ENCODE results near the gene MBD3L1. TPM values are rescaled to one million over a fixed set of nuclear protein-coding genes. Genes with fewer than 3 reads are reported as not detected.

Gene MBD3L1
- total and polyA plus RNA-seq, 9 of the 15 experiments (the other 6 are each of a cell fraction or from before 2014, with no cell fraction given): not detected

GRCh38 chr19:8884416-8884815 lies 52.2 kb downstream of the MBD3L1 start:
- FAIRE-seq (no peak), ATAC-seq (no peak), DNase-seq (ENCODE audit: extremely low read depth in 1 of 4, low spot score in 3 of 4) (no peak)
- no TSS peak for BruUV-seq (replicated peaks)
- Histone ChIP-seq H3K9me1 (ENCODE audit: control insufficient read depth, insufficient read depth, low read length) (no peaks in the 10 kb centered on the region), H3K4me1 (replicated peaks in 1 of 2; ENCODE audit: control insufficient read depth in 2 of 2, insufficient read depth in 2 of 2, low read length in 2 of 2) (no peaks in the 10 kb centered on the region), H2AFZ (ENCODE audit: low read depth, low read length) (no peak overlapping the region), H3K9ac (ENCODE audit: insufficient read depth in 1 of 2, low read depth in 2 of 2, low read length in 2 of 2) (no peak overlapping the region), H3K4me2 (ENCODE audit: insufficient read depth, low read length) (no peak overlapping the region), H3K27me3 (ENCODE audit: control insufficient read depth in 2 of 2, insufficient read depth in 2 of 2, low read length in 2 of 2) (no peaks in the 10 kb centered on the region), H3K79me2 (ENCODE audit: control insufficient read depth, insufficient read depth, low read length) (no peaks in the 10 kb centered on the region), H3K36me3 (ENCODE audit: control insufficient read depth, insufficient read depth, low read length) (no peaks in the 10 kb centered on the region), H3K4me3 (no peak overlapping the region), H3K9me3 (replicated peaks; ENCODE audit: control insufficient read depth, insufficient read depth, low read depth, low read length) (no peaks in the 10 kb centered on the region), H3K27ac (ENCODE audit: extremely low read depth, low read depth, low read length) (no peak overlapping the region), H4K20me1 (replicated peaks; ENCODE audit: control insufficient read depth, insufficient read depth, low read length) (no peaks in the 10 kb centered on the region)
- TF ChIP-seq, protein P1, sequence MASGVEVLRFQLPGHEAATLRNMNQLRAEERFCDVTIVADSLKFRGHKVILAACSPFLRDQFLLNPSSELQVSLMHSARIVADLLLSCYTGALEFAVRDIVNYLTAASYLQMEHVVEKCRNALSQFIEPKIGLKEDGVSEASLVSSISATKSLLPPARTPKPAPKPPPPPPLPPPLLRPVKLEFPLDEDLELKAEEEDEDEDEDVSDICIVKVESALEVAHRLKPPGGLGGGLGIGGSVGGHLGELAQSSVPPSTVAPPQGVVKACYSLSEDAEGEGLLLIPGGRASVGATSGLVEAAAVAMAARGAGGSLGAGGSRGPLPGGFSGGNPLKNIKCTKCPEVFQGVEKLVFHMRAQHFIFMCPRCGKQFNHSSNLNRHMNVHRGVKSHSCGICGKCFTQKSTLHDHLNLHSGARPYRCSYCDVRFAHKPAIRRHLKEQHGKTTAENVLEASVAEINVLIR (CRISPR knock-in tag; IDR thresholded peaks at IDR 0.05): no peak
- no peak for TF ChIP-seq ZNF512 (tag; IDR thresholded peaks at IDR 0.05)
- TF ChIP-seq, protein P2, sequence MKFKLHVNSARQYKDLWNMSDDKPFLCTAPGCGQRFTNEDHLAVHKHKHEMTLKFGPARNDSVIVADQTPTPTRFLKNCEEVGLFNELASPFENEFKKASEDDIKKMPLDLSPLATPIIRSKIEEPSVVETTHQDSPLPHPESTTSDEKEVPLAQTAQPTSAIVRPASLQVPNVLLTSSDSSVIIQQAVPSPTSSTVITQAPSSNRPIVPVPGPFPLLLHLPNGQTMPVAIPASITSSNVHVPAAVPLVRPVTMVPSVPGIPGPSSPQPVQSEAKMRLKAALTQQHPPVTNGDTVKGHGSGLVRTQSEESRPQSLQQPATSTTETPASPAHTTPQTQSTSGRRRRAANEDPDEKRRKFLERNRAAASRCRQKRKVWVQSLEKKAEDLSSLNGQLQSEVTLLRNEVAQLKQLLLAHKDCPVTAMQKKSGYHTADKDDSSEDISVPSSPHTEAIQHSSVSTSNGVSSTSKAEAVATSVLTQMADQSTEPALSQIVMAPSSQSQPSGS (CRISPR knock-in tag; IDR thresholded peaks at IDR 0.05): no peak
- TF ChIP-seq ATF1 (CRISPR knock-in tag; IDR thresholded peaks at IDR 0.05): no peak
- no peak for TF ChIP-seq ATF1 (tag; IDR thresholded peaks at IDR 0.05)
- no peak for TF ChIP-seq HEY1 (CRISPR knock-in tag; IDR thresholded peaks at IDR 0.05; ENCODE audit: borderline replicate concordance)
- TF ChIP-seq ARID2 (IDR thresholded peaks at IDR 0.05): no peak
- no peak for TF ChIP-seq SAP30 (IDR thresholded peaks at IDR 0.05; ENCODE audit: borderline replicate concordance, insufficient read depth, low read depth, low read length, poor library complexity, severe bottlenecking)
- TF ChIP-seq ILF3 (IDR thresholded peaks at IDR 0.05; ENCODE audit: borderline replicate concordance): no peak
- TF ChIP-seq C11orf30 (IDR thresholded peaks at IDR 0.05; ENCODE audit: low read depth): no peak
- no peak for TF ChIP-seq ZNF165 (CRISPR knock-in tag; IDR thresholded peaks at IDR 0.05; ENCODE audit: borderline replicate concordance)
- no peak for TF ChIP-seq CHD2 (IDR thresholded peaks at IDR 0.05; ENCODE audit: low read depth, low read length)
- TF ChIP-seq RBM39 (optimal IDR thresholded peaks at IDR 0.05; ENCODE audit: low read depth, low read length): no peak
- no peak for TF ChIP-seq ZNF764 (CRISPR knock-in tag; IDR thresholded peaks at IDR 0.05; ENCODE audit: low read depth)
- no peak for TF ChIP-seq NCOA6 (IDR thresholded peaks at IDR 0.05)
- TF ChIP-seq ZNF239 (CRISPR knock-in tag; IDR thresholded peaks at IDR 0.05): no peak
- POLR2A ChIA-PET: no interaction called here
- intact Hi-C loops (cut with micrococcal nuclease) (no loop called here), in situ Hi-C loops (cut with MboI) (no loop called here)
- CTCF ChIA-PET (ENCODE audit: low intra/inter-chr PET ratio): no interaction called here
